H9 (cell line): ENCODE measurements around the gene FCRL6. TPM values are rescaled to one million over a fixed set of nuclear protein-coding genes. Genes with fewer than 3 reads are reported as not detected.

Source experiments
- DNase-seq: peaks from one replicate; pipeline ENCODE4 v3.0.0-alpha.2; 2017
- H2AFZ ChIP-seq: one replicate; pipeline ENCODE4 v1.6.1; 2013; ENCODE audit warnings: mild to moderate bottlenecking, low read length, control low read depth, moderate library complexity
- H2AK5ac ChIP-seq: 2 replicates; pipeline ENCODE4 v1.6.1; 2013; ENCODE audit warnings: low read length, control low read depth, mixed read lengths; ENCODE audit not compliant: insufficient read length
- H2BK120ac ChIP-seq: one replicate; pipeline ENCODE4 v1.6.1; 2013; ENCODE audit warnings: low read depth, mild to moderate bottlenecking, low read length, control low read depth, inconsistent platforms; ENCODE audit not compliant: poor library complexity, severe bottlenecking
- H2BK12ac ChIP-seq: 2 replicates; pipeline ENCODE4 v1.6.1; 2013; ENCODE audit warnings: low read length, control low read depth, mixed read lengths, low read depth; ENCODE audit not compliant: insufficient read length
- H2BK15ac ChIP-seq: 2 replicates; pipeline ENCODE4 v1.6.1; 2013; ENCODE audit warnings: low read depth, low read length, control low read depth
- H2BK20ac ChIP-seq: one replicate; pipeline ENCODE4 v1.6.1; 2013; ENCODE audit warnings: low read depth, mild to moderate bottlenecking, low read length, control low read depth, inconsistent platforms; ENCODE audit not compliant: poor library complexity, severe bottlenecking
- H2BK5ac ChIP-seq: 2 replicates; pipeline ENCODE4 v1.6.1; 2013; ENCODE audit warnings: low read length, control low read depth, mixed read lengths; ENCODE audit not compliant: insufficient read length
- H3K14ac ChIP-seq: 2 replicates; pipeline ENCODE4 v1.6.1; 2013; ENCODE audit warnings: low read length, control low read depth; ENCODE audit not compliant: insufficient read depth
- H3K18ac ChIP-seq: 2 replicates; pipeline ENCODE4 v1.6.1; 2013; ENCODE audit warnings: low read depth, mild to moderate bottlenecking, mixed read lengths, low read length, control low read depth; ENCODE audit not compliant: insufficient read length
- H3K23ac ChIP-seq: 2 replicates; pipeline ENCODE4 v1.6.1; 2013; ENCODE audit warnings: low read length, control low read depth, mixed read lengths, low read depth; ENCODE audit not compliant: insufficient read length
- H3K23me2 ChIP-seq: 2 replicates; pipeline ENCODE4 v1.6.1; 2013; ENCODE audit warnings: low read depth, mild to moderate bottlenecking, mixed read lengths, low read length, control low read depth; ENCODE audit not compliant: insufficient read length, poor library complexity, severe bottlenecking
- H3K27ac ChIP-seq: 2 replicates; pipeline ENCODE4 v1.5.1; 2013; ENCODE audit warnings: low read length, control low read depth, mixed read lengths, low read depth; ENCODE audit not compliant: insufficient read length
- H3K27me3 ChIP-seq: 2 replicates; pipeline ENCODE4 v1.6.1; 2013; ENCODE audit warnings: low read length, control low read depth, inconsistent platforms; ENCODE audit not compliant: insufficient read depth
- H3K4ac ChIP-seq: 2 replicates; pipeline ENCODE4 v1.6.1; 2013; ENCODE audit warnings: low read depth, mild to moderate bottlenecking, control low read depth, inconsistent platforms, low read length, moderate library complexity
- H3K4me1 ChIP-seq: 2 replicates; pipeline ENCODE4 v1.6.1; 2013; ENCODE audit warnings: low read length, control low read depth, inconsistent platforms; ENCODE audit not compliant: insufficient read depth
- H3K4me2 ChIP-seq: 2 replicates; pipeline ENCODE4 v1.6.1; 2013; ENCODE audit warnings: low read length, control low read depth, mixed read lengths; ENCODE audit not compliant: insufficient read length, insufficient read depth
- H3K56ac ChIP-seq: 2 replicates; pipeline ENCODE4 v1.6.1; 2013; ENCODE audit warnings: low read depth, mild to moderate bottlenecking, mixed read lengths, low read length, control low read depth; ENCODE audit not compliant: insufficient read length
- H3K79me1 ChIP-seq: 2 replicates; pipeline ENCODE4 v1.6.1; 2013; ENCODE audit warnings: low read depth, mild to moderate bottlenecking, moderate library complexity, low read length, control low read depth, inconsistent platforms; ENCODE audit not compliant: insufficient read depth, poor library complexity, severe bottlenecking
- H3K79me2 ChIP-seq: 2 replicates; pipeline ENCODE4 v1.6.1; 2013; ENCODE audit warnings: low read length, control low read depth, inconsistent platforms; ENCODE audit not compliant: insufficient read depth
- H3K9ac ChIP-seq: 2 replicates; pipeline ENCODE4 v1.6.1; 2013; ENCODE audit warnings: low read length, control low read depth, mixed read lengths; ENCODE audit not compliant: insufficient read length; ENCODE audit errors: extremely low read depth
- H3K9me3 ChIP-seq: one replicate; pipeline ENCODE4 v1.6.1; 2013; ENCODE audit warnings: low read depth, low read length, inconsistent platforms; ENCODE audit not compliant: control insufficient read depth
- H3T11ph ChIP-seq: one replicate; pipeline ENCODE4 v1.6.1; 2013; ENCODE audit warnings: mild to moderate bottlenecking, low read length, control low read depth, inconsistent platforms
- H4K20me1 ChIP-seq: one replicate; pipeline ENCODE4 v1.6.1; 2013; ENCODE audit not compliant: control insufficient read depth, insufficient read length, insufficient read depth
- H4K5ac ChIP-seq: 2 replicates; pipeline ENCODE4 v1.6.1; 2013; ENCODE audit warnings: low read depth, mild to moderate bottlenecking, mixed read lengths, low read length, control low read depth; ENCODE audit not compliant: insufficient read length
- H4K8ac ChIP-seq: replicated peaks from 2 replicates; pipeline ENCODE4 v1.6.1; 2013; ENCODE audit warnings: low read length, control low read depth, mixed read lengths, low read depth; ENCODE audit not compliant: insufficient read length
- H4K91ac ChIP-seq: 2 replicates; pipeline ENCODE4 v1.6.1; 2013; ENCODE audit warnings: low read depth, mild to moderate bottlenecking, moderate library complexity, mixed read lengths, low read length, control low read depth; ENCODE audit not compliant: insufficient read length
- H3K27ac Mint-ChIP-seq, 3 experiments: 2 replicates in 2 of 3; 3 replicates in 1 of 3; pipeline ENCODE4 v1.8.0; 2020 to 2021; ENCODE audit warnings: mixed read lengths in 3 of 3, mild to moderate bottlenecking in 1 of 3, moderate library complexity in 1 of 3
- H3K27me3 Mint-ChIP-seq: 2 replicates; pipeline ENCODE4 v1.8.0; 2021; ENCODE audit warnings: low read depth, mild to moderate bottlenecking, moderate library complexity, mixed read lengths
- H3K36me3 Mint-ChIP-seq, 3 experiments: 2 replicates in 2 of 3; 3 replicates in 1 of 3; pipeline ENCODE4 v1.8.0; 2020 to 2021; ENCODE audit warnings: low read depth in 3 of 3, mixed read lengths in 3 of 3; ENCODE audit not compliant: insufficient read depth in 1 of 3
- H3K4me1 Mint-ChIP-seq, 2 experiments: 2 replicates each; pipeline ENCODE4 v1.8.0; 2020; ENCODE audit warnings: mixed read lengths in 2 of 2
- H3K4me3 Mint-ChIP-seq, 2 experiments: 2 replicates in 1 of 2; 3 replicates in 1 of 2; pipeline ENCODE4 v1.8.0; 2020 to 2021; ENCODE audit warnings: mild to moderate bottlenecking in 2 of 2, mixed read lengths in 2 of 2, moderate library complexity in 1 of 2
- H3K9me3 Mint-ChIP-seq, 2 experiments: 2 replicates in 1 of 2; 3 replicates in 1 of 2; pipeline ENCODE4 v1.8.0; 2020; ENCODE audit warnings: mild to moderate bottlenecking in 2 of 2, mixed read lengths in 2 of 2, moderate library complexity in 1 of 2
- WGBS: extraction: QIAGEN DNeasy Blood & Tissue Kit; methylation state at CpG from one replicate; pipeline ENCODE4 v1.1.7; 2013; ENCODE audit warnings: missing lambda C conversion rate, low lambda C conversion rate, mixed read lengths; ENCODE audit not compliant: insufficient read length; ENCODE audit errors: extremely low coverage; 5-methylcytosine and 5-hydroxymethylcytosine counted together
- total RNA-seq: library from RNA; stranded (reverse); gene quantifications from 2 replicates; pipeline ENCODE4 v1.2.1, GENCODE V29; 2021
- TF ChIP-seq, protein P1 (sequence below): fragments of 200-600 bp; sonication (generic); conservative IDR thresholded peaks from 3 replicates; pipeline ENCODE4 v1.8.0; 2021; ENCODE audit warnings: antibody characterized with exemption, mild to moderate bottlenecking

The FCRL6 gene
- total RNA-seq, 1 experiment from 2014 or later, result not detected

DNA sequence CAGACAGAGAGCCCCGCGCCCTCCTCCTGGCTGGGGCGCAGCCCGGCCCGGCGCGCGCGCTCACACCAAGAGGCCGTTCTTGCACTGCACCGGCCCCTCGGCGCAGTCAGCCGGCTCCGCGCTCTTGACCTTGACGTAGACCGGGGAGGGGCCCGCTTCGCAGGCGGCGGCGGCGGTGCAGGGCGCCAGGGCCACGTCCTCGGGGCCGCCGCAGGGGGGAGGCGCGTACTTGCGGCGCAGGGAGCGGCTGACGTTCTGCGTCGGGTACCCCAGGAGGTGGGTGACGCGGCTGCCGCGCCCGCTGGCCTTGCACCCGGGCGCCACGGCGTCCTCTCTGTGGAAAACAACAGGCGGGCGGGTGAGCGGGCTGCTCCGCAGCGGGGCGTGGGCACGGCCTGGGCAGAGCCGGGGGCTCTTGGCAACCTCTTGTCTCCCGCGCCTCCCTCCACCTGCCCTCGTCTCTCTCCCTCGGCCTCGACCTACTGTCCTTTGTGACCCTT is 52.6 kb downstream of the FCRL6 start:
- peaks cover 6% of the 10 kb centered on the region; the same call in 1 of the 2 replicates for H3K27me3 ChIP-seq
- no peak overlapping the region for H3K23ac ChIP-seq
- Mint-ChIP-seq H3K9me3 (no peaks in the 10 kb centered on the region), H3K4me1 (peaks cover 6% of the 10 kb centered on the region in 2 experiments), H3K36me3 (no peaks in the 10 kb centered on the region), H3K4me3 (peak overlapping the region; percentile 73 to 93), H3K27me3 (peaks cover 50% of the 10 kb centered on the region), H3K27ac (no peak overlapping the region)
- no peaks in the 10 kb centered on the region for H3K79me2 ChIP-seq
- no peak overlapping the region for H2BK12ac ChIP-seq
- no peak overlapping the region for H3K56ac ChIP-seq
- no peak overlapping the region for H3K9ac ChIP-seq
- no peak overlapping the region for H3K27ac ChIP-seq
- DNase-seq, result peak; percentile 67
- no peak overlapping the region for H4K8ac ChIP-seq
- no peak overlapping the region for H2BK20ac ChIP-seq
- H2BK120ac ChIP-seq, result no peak overlapping the region
- WGBS, result no CpG with 5 or more reads among the region's 59 CpGs
- no peaks in the 10 kb centered on the region for H3K4me1 ChIP-seq
- H4K20me1 ChIP-seq, result no peaks in the 10 kb centered on the region
- no peak overlapping the region for H3K4ac ChIP-seq
- H3T11ph ChIP-seq, result no peak overlapping the region
- no peak overlapping the region for H2AK5ac ChIP-seq
- H2AFZ ChIP-seq, result no peak overlapping the region
- H3K9me3 ChIP-seq, result no peaks in the 10 kb centered on the region
- no peak overlapping the region for H4K5ac ChIP-seq
- H2BK5ac ChIP-seq, result no peak overlapping the region
- TF ChIP-seq, protein P1, sequence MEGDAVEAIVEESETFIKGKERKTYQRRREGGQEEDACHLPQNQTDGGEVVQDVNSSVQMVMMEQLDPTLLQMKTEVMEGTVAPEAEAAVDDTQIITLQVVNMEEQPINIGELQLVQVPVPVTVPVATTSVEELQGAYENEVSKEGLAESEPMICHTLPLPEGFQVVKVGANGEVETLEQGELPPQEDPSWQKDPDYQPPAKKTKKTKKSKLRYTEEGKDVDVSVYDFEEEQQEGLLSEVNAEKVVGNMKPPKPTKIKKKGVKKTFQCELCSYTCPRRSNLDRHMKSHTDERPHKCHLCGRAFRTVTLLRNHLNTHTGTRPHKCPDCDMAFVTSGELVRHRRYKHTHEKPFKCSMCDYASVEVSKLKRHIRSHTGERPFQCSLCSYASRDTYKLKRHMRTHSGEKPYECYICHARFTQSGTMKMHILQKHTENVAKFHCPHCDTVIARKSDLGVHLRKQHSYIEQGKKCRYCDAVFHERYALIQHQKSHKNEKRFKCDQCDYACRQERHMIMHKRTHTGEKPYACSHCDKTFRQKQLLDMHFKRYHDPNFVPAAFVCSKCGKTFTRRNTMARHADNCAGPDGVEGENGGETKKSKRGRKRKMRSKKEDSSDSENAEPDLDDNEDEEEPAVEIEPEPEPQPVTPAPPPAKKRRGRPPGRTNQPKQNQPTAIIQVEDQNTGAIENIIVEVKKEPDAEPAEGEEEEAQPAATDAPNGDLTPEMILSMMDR, result no peak
- no peak overlapping the region for H3K18ac ChIP-seq
- no peak overlapping the region for H2BK15ac ChIP-seq
- no peaks in the 10 kb centered on the region for H3K79me1 ChIP-seq
- peaks cover 6% of the 10 kb centered on the region for H3K23me2 ChIP-seq
- peak overlapping the region; percentile 49 for H3K4me2 ChIP-seq
- no peak overlapping the region for H3K14ac ChIP-seq
- no peak overlapping the region for H4K91ac ChIP-seq
